Stimulated activated memory B cell treated with anti-CD40 and anti-IgM and Interleukin-4, amounts not matched to agents 10 μg/mL and 1 μg/mL and 100 μg/mL, for 72 hours (primary cell): ENCODE results near the gene RPRD1A.
"Not testable (repeated sequence)": the region's sequence is repeated elsewhere in the genome, so short reads cannot be mapped to it uniquely, and the experiment has no call there.

Source experiments
- ATAC-seq: fragments of 150-1000 bp; cut with Tn5 transposase; 2 replicates; pipeline ENCODE4 v1.10.0; 2021
- H3K27ac Mint-ChIP-seq: one replicate; pipeline ENCODE4 v1.8.0; 2022; ENCODE audit warnings: mild to moderate bottlenecking, mixed read lengths
- H3K27me3 Mint-ChIP-seq: one replicate; pipeline ENCODE4 v1.8.0; 2022; ENCODE audit warnings: mixed read lengths
- H3K36me3 Mint-ChIP-seq: one replicate; pipeline ENCODE4 v1.8.0; 2022; ENCODE audit warnings: mixed read lengths
- H3K4me1 Mint-ChIP-seq: one replicate; pipeline ENCODE4 v1.8.0; 2022; ENCODE audit warnings: mixed read lengths
- H3K4me3 Mint-ChIP-seq: one replicate; pipeline ENCODE4 v1.8.0; 2022; ENCODE audit warnings: mild to moderate bottlenecking, moderate library complexity, mixed read lengths
- H3K9me3 Mint-ChIP-seq: one replicate; pipeline ENCODE4 v1.8.0; 2022; ENCODE audit warnings: mixed read lengths

RPRD1A gene

DNA sequence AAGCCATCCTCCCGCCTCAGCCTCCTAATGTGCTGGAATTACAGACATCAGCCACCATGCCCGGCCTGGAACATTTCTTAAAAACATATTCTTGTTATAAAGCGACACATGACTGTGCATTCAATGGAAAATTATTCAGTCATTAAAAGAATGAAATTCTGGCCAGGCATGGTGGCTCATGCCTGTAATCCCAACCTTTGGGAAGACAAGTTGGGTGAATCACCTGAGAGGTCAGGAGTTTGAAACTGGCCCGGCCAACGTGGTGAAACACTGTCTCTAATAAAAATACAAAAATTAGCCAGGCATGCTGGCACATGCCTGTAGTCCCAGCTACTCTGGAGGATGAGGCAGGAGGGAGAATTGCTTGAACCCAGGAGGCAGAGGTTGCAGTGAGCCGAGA, 21.6 kb upstream of the RPRD1A start:
- Mint-ChIP-seq H3K4me3 (no peak overlapping the region), H3K27ac (no peak overlapping the region), H3K36me3 (peaks cover 2% of the 10 kb centered on the region), H3K27me3 (peaks cover 4% of the 10 kb centered on the region), H3K9me3 (peaks cover under 1% of the 10 kb centered on the region), H3K4me1 (peaks cover 22% of the 10 kb centered on the region)
- ATAC-seq: no peak

- Mint-ChIP-seq H3K27me3 (peaks cover 9% of the 10 kb centered on the region), H3K36me3 (peaks cover 5% of the 10 kb centered on the region), H3K4me3 (no peak overlapping the region), H3K27ac (no peak overlapping the region), H3K9me3 (peaks cover 2% of the 10 kb centered on the region), H3K4me1 (peaks cover 26% of the 10 kb centered on the region)
- no peak for ATAC-seq
These were observed 20.9 kb upstream of the RPRD1A start for GRCh38 chr18:36088256-36088655.

DNA sequence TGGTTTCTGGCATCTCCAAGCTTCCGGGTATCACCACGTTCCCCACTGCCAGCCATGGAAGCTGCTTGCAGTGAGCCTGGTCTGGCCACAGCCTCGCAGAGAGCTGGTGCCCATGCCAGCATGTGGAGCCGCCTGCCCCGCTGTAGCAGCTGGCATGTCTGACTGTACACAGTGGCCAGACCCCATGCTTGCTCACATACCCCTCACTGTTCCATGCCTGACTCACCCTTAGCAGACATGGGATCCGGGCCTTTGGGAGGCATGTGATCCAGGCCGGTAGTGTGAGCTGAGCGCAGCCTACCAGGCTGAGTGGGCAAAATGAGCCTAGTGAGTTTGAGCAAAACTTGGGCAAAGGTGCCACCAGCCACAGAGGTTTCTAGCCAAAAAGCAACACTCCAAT, 18.8 kb upstream of the RPRD1A start:
- no peak overlapping the region for H3K27ac Mint-ChIP-seq
- peaks cover 37% of the 10 kb centered on the region for H3K4me1 Mint-ChIP-seq
- H3K9me3 Mint-ChIP-seq: peaks cover 2% of the 10 kb centered on the region
- peaks cover 9% of the 10 kb centered on the region for H3K27me3 Mint-ChIP-seq
- no peak overlapping the region for H3K4me3 Mint-ChIP-seq
- no peak for ATAC-seq
- peaks cover 5% of the 10 kb centered on the region for H3K36me3 Mint-ChIP-seq

DNA sequence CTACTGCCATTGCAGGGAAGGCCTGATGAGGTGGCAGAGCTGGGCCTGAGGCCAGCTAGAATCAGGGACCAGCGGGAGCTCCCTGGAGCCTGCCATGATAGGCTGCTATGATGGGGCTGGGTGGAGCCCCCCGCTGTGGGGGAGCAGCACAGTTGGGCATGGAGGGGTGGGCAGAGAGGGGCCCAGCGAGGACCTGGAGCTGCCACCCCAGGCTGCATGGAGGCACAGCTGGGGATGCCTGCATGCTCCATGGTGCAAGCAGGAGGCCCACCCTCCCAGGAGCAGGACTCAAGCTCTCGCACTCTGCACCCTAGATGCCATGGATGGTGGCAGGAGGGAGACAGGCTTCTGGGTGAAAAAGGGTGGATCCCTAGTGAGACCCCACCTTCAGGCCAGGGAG, 17.8 kb upstream of the RPRD1A start:
- Mint-ChIP-seq H3K36me3 (peaks cover 5% of the 10 kb centered on the region), H3K9me3 (peaks cover 7% of the 10 kb centered on the region), H3K27me3 (peaks cover 9% of the 10 kb centered on the region), H3K27ac (no peak overlapping the region), H3K4me3 (no peak overlapping the region), H3K4me1 (peaks cover 37% of the 10 kb centered on the region)
- ATAC-seq: no peak

GRCh38 chr18:36083729-36084128, 16.4 kb upstream of the RPRD1A start:
- Mint-ChIP-seq H3K4me1 (peaks cover 37% of the 10 kb centered on the region), H3K9me3 (peaks cover 7% of the 10 kb centered on the region), H3K27me3 (peaks cover 9% of the 10 kb centered on the region), H3K36me3 (peaks cover 5% of the 10 kb centered on the region), H3K27ac (no peak overlapping the region), H3K4me3 (no peak overlapping the region)
- ATAC-seq: peak; percentile 60

DNA sequence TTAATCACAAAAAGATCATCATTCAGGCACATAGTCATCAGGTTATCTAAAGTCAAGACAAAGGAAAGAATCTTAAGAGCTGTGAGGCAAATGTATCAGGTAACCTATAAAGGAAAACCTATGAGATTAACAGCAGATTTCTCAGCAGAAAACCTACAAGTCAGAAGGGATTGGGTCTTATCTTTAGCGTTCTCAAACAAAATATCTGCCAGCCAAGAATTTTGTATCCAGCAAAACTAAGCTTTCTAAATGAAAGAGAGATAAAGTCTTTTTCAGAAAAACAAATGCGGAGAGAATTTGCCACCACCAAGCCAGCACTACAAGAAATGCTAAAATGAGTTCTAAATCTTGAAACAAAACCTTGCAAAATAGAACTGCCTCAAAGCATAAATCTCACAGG, 13.8 kb upstream of the RPRD1A start:
- peaks cover 22% of the 10 kb centered on the region for H3K4me1 Mint-ChIP-seq
- H3K36me3 Mint-ChIP-seq, ATAC-seq, H3K9me3 Mint-ChIP-seq, H3K4me3 Mint-ChIP-seq, H3K27me3 Mint-ChIP-seq, H3K27ac Mint-ChIP-seq: not testable (repeated sequence)

- Mint-ChIP-seq H3K4me1 (peaks cover 18% of the 10 kb centered on the region), H3K27me3 (peaks cover 17% of the 10 kb centered on the region), H3K9me3 (peaks cover 6% of the 10 kb centered on the region), H3K4me3 (no peak overlapping the region), H3K36me3 (peaks cover 3% of the 10 kb centered on the region), H3K27ac (no peak overlapping the region)
- no peak for ATAC-seq
These were observed 11.6 kb upstream of the RPRD1A start for GRCh38 chr18:36078751-36079529.

DNA sequence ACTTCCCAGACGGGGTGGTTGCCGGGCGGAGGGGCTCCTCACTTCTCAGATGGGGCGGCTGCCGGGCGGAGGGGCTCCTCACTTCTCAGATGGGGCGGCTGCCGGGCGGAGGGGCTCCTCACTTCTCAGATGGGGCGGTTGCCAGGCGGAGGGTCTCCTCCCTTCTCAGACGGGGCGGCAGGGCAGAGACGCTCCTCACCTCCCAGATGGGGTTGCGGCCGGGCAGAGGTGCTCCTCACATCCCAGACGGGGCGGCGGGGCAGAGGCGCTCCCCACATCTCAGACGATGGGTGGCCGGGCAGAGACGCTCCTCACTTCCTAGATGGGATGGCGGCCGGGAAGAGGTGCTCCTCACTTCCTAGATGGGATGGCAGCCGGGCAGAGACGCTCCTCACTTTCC, 10.4 kb upstream of the RPRD1A start:
- peaks cover 13% of the 10 kb centered on the region for H3K27me3 Mint-ChIP-seq
- ATAC-seq, H3K9me3 Mint-ChIP-seq, H3K4me3 Mint-ChIP-seq, H3K4me1 Mint-ChIP-seq, H3K36me3 Mint-ChIP-seq, H3K27ac Mint-ChIP-seq: not testable (repeated sequence)

DNA sequence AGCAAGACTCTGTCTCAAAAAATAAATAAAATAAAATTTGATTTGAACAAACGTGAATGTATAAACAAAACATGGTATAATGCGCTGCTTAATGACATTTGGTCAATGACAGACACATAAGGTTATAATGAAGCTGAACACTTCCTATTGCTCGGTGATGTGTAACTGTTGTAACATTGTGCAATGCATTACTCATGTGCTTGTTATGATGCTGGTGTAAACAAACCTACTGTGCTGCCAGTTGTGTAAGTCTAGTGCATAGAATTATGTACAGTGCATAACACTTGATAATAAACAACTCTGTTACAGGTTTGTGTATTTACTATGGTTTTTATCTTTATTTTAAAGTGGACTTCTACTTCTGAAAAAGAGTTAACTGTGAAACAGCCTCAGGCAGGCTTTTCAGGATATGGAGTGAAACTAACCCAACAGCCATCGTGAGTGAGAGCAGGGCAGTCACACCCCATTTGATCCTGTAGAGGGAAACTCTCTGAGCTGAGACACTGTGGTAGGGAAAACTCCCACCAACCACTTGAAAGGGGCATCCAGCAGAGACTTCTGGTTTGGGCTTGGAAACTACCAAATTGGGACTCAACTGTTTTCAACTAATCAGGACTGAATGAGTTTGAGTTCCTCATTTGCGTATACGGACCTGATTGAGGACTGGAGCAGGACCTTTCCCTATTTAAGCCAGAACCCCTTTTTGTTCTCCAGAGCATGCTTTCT, 8.7 kb upstream of the RPRD1A start:
- no peaks in the 10 kb centered on the region for H3K36me3 Mint-ChIP-seq
- no peaks in the 10 kb centered on the region for H3K4me1 Mint-ChIP-seq
- no peak for ATAC-seq
- no peak overlapping the region for H3K27ac Mint-ChIP-seq
- H3K27me3 Mint-ChIP-seq: peaks cover 13% of the 10 kb centered on the region
- no peak overlapping the region for H3K4me3 Mint-ChIP-seq
- peaks cover 5% of the 10 kb centered on the region for H3K9me3 Mint-ChIP-seq

DNA sequence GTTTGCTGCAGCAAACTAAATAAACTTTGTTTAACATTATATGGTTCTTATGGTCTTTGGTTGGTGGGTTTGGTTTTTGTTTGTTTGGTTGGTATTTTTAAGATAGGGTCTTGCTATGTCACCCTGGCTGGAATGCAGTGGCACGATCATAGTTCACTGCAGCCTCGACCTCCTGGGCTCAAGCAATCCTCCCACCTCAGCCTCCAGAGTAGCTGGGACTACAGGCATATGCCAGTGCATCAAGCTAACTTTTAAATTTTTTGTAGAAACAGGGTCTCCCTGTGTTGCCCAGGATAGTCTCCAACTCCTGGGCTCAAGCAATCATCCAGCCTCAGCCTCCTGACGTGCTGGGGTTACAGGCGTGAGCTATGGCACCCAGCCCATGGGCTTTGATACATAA, 7.1 kb upstream of the RPRD1A start:
- Mint-ChIP-seq H3K36me3 (no peaks in the 10 kb centered on the region), H3K27me3 (peaks cover 13% of the 10 kb centered on the region), H3K9me3 (no peaks in the 10 kb centered on the region), H3K4me3 (no peak overlapping the region), H3K27ac (no peak overlapping the region), H3K4me1 (no peaks in the 10 kb centered on the region)
- no peak for ATAC-seq

- H3K27me3 Mint-ChIP-seq: peaks cover 13% of the 10 kb centered on the region
- H3K36me3 Mint-ChIP-seq: no peaks in the 10 kb centered on the region
- no peaks in the 10 kb centered on the region for H3K4me1 Mint-ChIP-seq
- no peak overlapping the region for H3K4me3 Mint-ChIP-seq
- ATAC-seq: no peak
- no peaks in the 10 kb centered on the region for H3K9me3 Mint-ChIP-seq
- H3K27ac Mint-ChIP-seq: no peak overlapping the region
These were observed 6.3 kb upstream of the RPRD1A start for GRCh38 chr18:36073676-36074075.

DNA sequence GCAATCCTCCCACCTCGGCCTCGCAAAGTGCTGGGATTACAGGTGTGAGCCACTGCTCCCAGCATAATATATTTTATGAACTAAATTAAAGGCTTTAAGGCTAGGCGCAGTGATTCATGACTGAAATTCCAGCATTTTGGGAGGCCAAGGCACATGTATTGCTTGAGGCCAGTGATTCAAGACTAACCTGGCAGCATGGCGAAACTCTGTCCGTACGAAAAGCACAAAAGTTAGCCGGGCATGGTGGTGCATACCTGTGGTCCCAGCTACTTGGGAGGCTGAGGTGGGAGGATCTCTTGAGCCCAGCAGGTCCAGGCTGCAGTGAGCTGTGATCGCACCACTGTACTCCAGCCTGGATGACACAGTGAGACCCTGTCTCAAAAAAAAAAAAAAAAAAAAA, 5.0 kb upstream of the RPRD1A start:
- ATAC-seq, H3K4me3 Mint-ChIP-seq, H3K9me3 Mint-ChIP-seq, H3K4me1 Mint-ChIP-seq, H3K27ac Mint-ChIP-seq, H3K36me3 Mint-ChIP-seq: not testable (repeated sequence)
- H3K27me3 Mint-ChIP-seq: peaks cover 13% of the 10 kb centered on the region

GRCh38 chr18:36066686-36067054, 689 bp downstream of the RPRD1A start:
- no peaks in the 10 kb centered on the region for H3K27me3 Mint-ChIP-seq

DNA sequence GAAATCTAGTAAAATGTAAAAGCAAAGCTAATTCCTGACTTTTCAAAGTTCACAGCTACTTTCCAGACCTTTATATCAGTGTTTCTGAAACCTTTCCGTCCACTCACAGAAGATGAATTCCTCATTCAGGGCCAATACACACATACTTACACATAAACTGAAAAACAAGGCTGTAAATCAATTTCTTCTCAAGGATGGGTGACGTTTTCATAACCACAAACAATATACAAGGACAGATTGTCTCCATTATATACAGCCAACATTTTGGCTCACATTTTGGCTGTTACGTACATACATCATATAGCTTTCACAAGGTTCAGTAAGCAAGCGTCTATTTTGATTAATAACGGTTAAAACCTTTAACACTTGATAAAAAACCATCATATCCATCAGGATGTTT, 1.4 kb downstream of the RPRD1A start:
- Mint-ChIP-seq H3K4me1 (peaks cover 54% of the 10 kb centered on the region), H3K27ac (peak overlapping the region; percentile 85)

More at GRCh38 chr18:36066686-36067054, 689 bp downstream of the RPRD1A start:
- Mint-ChIP-seq H3K36me3 (peaks cover 6% of the 10 kb centered on the region), H3K4me3 (peak overlapping the region; percentile 83), H3K27ac (peak overlapping the region; percentile 85), H3K9me3 (peaks cover 2% of the 10 kb centered on the region), H3K4me1 (peaks cover 47% of the 10 kb centered on the region)
- ATAC-seq: no peak

GRCh38 chr18:36064809-36065079, 2.6 kb downstream of the RPRD1A start:
- not testable (repeated sequence) for H3K27ac Mint-ChIP-seq
- H3K4me1 Mint-ChIP-seq: peaks cover 63% of the 10 kb centered on the region

More for the DNA sequence above, 1.4 kb downstream of the RPRD1A start:
- Mint-ChIP-seq H3K36me3 (peaks cover 6% of the 10 kb centered on the region), H3K27me3 (no peaks in the 10 kb centered on the region), H3K4me3 (peak overlapping the region; percentile 83), H3K9me3 (peaks cover 2% of the 10 kb centered on the region)
- ATAC-seq: no peak

More at GRCh38 chr18:36064809-36065079, 2.6 kb downstream of the RPRD1A start:
- H3K27me3 Mint-ChIP-seq, H3K36me3 Mint-ChIP-seq, H3K4me3 Mint-ChIP-seq, ATAC-seq, H3K9me3 Mint-ChIP-seq: not testable (repeated sequence)
